ENCODE data around the gene EPHB2.

EPHB2 gene

DNA sequence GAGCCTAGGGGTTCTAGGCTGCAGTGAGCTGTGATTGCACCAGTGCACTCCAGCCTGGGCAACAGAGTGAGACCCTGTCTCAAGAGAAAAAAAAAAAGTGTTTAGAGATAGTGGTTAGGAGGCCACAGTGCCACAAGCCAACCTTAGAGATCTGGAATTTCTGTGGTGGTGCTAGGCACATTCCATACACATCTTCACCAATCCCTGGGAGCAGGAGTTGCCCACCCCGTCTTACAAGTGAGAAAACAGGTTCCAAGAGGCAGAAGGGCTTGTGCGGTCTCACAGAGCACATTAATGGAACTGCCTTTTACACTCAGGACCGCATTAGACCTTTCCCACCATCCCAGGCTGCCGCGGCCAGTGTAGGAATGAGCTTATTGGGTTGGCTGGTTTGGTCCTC, 93.2 kb downstream of the EPHB2 start:
- DNase-seq (ENCODE audit: low read depth), result peak; percentile 61

DNA sequence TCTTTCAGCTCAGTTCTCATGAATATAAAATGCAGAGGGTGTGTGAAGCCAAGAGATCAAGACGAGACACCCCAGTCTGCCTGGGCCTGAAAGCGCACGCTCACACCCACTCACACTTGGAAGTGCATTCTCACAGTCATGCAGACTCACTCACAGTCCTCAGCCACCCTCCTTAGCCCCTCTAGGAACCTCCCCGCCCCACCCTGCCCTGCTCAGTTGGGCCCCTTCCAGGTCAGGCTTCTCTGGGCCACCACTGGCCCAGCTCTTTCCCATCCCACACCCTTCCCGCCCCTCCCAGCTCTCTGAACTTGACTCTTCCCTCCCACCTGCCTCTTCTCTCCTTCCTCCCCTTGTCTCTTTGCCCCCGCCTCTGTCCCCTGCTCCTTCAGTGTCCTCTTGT, 93.8 kb downstream of the EPHB2 start:
- no peak for DNase-seq (ENCODE audit: low read depth)

DNA sequence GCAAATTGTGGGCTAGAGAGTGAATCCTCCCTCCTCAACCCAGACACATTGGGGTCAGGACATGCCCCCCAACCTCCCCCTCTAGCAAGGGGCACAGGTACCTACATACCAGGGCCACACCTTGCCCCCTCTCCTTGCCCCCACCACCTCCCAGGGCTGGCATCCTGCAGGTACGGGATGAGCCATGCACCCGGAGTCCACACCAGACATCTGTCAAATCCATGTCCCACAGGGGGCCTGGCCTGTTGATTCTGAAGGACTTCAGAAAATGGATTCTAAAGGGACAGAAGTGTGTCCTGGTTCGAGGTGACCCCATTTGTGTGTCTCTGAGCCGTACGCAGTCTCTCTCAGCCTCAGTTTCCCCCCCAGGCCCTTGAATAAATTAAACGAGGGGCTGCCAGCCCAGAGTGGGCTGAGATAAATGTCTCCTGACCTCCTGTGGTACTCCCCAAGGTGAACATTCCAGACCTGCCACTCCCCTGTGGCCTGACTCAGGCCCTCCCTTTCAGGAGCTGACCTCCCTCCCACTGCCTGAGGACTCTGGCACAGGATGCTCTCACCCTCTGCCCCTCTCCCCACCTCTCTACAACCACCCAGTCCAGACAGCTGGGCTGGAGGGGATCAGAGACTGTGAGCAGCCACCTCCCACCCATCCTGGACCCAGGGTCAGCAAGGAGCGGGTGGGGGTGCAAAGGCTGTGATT, 94.5 kb downstream of the EPHB2 start:
- no peak for DNase-seq (ENCODE audit: low read depth)

GRCh38 chr1:22805672-22806038, 95.0 kb downstream of the EPHB2 start:
- no peak for DNase-seq (ENCODE audit: low read depth)

GRCh38 chr1:22806584-22806983, 95.9 kb downstream of the EPHB2 start:
- no peak for DNase-seq (ENCODE audit: low read depth)

GRCh38 chr1:22807340-22807739, 96.7 kb downstream of the EPHB2 start:
- DNase-seq (ENCODE audit: low read depth), result no peak

GRCh38 chr1:22808186-22808675, 97.6 kb downstream of the EPHB2 start:
- DNase-seq (ENCODE audit: low read depth), result no peak

DNA sequence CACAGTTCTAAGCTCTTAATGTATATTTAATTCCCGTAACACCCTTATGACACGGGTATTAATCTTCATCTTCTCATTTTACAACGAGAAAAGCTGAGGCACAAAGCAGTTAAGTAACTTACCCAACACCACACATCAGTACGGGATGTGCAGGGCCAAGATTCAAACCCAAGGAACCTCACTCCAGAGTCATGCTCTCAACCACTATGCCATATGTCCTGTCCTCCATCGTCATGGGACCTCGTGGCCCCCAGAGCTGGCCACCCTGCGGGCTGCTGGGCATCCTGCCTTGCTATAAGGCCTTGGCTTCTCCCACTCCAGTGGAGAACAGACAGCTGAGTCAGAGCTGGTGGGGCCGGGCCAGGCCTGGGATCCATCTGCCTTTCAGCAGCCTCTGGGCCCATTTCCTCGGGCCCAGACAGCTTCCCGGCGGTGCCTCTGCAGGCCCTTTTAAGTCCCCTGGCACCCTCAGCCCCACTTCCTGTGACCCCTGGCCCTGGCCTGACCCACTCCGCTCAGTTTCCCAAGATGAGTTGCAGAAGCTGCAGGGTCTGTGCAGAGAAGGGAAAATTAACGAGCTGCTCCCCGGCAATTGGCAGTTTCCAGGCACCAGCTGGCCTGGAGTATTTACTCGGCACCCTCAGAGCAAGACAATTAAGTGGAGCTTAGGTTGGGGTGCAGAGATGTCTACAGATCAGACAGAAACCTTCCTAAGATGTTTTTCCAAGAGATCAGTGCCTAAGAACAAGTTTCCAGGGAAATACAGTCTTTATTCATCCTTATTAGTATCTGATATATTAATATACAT, 98.2 kb downstream of the EPHB2 start:
- DNase-seq (ENCODE audit: low read depth), result peak; percentile 94

GRCh38 chr1:22809783-22810182, 99.1 kb downstream of the EPHB2 start:
- no peak for DNase-seq (ENCODE audit: low read depth)

GRCh38 chr1:22810378-22810777, 99.7 kb downstream of the EPHB2 start:
- no peak for DNase-seq (ENCODE audit: low read depth)

DNA sequence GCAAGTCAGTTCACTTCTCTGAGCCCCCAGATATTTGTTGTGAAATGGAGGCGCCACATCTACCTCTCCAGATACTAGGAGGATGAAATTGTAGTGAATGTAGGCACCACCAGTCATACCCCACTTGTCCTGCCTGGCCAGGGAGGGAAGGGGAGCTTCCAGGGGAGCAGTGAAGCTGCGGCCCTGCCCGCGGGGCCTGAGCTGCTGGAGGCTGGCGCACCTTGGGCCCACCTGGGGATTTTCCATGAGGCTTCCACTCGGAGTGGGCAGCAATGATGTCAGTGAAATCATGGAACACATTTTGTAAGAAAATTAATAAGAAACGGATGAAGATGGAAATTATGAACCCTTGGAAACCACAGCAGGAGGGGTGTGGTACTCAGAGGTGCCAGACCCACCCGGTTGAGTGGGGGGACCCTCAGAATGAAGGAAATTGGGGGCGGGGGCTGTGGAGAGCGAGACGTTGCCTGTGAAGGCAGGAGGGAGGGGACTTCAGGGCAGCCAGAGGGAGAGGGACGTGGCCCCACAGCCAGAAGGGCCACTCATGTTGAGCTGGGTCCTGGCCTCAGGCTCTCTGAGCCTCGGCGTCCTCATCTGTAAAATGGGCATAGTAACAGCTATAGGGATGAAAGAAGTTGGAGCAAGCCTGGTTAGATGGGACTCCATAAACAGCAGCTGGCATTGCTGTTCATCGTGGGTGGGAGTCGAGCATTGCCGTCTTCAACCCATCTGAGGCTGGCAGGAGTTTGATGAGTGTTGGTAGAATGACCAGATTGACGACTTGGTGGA, 101.6 kb downstream of the EPHB2 start:
- no peak for DNase-seq (ENCODE audit: low read depth)

DNA sequence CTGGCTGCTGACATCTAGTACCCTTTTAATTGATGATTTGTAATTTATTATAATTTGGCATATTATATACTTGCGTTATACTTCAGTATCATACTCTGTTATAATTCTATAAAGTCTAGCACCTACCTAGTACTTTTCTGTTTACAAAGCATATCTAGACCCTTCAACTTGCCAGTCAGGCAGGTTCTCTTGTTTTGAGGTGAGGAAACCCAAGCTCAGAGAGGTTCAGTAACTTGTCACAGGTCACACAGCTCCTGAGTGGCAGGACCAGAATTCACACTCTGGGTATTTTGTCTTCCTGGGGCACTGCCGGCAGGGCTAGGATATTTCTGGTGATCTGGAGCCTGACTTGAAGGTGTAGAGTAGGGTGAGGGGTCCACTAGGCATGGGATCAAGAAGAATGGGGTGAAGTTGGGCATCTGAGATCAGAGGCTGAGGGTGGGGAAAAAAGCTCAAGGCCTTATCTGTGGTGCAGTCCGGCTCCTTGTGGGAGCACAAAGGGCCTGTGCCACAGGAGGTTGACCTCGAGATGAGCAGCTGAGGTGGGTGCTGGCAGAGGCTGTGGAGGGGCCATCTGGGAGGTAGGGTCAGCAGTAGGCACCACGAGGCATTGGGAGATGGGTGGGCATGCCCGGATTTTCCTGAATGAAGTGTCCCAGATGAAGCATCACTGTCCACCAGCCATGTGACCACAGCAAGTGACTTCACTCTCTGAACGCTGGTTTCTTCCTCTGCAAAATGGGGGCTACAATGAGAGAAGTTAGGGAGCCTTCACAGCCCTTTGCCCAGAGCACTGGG, 102.6 kb downstream of the EPHB2 start:
- DNase-seq (ENCODE audit: low read depth), result no peak

- DNase-seq (ENCODE audit: low read depth), result no peak
Measured at GRCh38 chr1:22814176-22815042, 103.8 kb downstream of the EPHB2 start.

GRCh38 chr1:22815043-22815365, 104.4 kb downstream of the EPHB2 start:
- DNase-seq (ENCODE audit: low read depth), result no peak

DNA sequence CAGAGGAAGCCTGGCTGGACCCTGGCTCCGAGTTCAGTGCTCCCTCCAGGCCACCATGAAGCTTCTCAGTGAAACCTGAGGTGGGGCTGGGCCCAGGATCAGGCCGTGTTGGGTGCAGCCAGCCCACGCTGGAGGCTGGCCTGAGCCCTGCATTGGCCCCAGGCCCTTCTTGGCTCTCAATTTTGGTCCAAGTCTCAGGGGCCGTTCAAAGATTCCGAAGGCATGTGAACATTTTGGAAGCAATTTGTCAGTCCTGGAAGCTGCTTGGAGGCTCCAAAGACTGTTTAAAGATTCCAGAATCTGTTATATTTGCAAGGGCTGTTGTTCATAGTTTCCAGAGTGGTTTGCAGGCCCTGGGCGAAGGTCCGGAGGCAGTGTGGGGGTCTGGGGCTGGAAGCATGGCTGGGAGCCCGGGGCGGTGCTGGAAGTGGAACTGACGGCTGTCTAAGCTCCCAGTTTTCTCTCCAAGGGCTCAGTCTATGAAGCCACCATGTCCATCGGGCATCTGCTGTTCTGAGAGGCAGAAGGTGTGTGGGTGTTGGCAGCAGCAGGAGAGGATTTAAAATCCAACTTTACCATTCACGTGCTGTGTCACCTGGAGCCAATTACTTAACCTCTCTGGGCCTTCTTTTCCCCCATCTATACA, 104.9 kb downstream of the EPHB2 start:
- DNase-seq (ENCODE audit: low read depth), result no peak

DNA sequence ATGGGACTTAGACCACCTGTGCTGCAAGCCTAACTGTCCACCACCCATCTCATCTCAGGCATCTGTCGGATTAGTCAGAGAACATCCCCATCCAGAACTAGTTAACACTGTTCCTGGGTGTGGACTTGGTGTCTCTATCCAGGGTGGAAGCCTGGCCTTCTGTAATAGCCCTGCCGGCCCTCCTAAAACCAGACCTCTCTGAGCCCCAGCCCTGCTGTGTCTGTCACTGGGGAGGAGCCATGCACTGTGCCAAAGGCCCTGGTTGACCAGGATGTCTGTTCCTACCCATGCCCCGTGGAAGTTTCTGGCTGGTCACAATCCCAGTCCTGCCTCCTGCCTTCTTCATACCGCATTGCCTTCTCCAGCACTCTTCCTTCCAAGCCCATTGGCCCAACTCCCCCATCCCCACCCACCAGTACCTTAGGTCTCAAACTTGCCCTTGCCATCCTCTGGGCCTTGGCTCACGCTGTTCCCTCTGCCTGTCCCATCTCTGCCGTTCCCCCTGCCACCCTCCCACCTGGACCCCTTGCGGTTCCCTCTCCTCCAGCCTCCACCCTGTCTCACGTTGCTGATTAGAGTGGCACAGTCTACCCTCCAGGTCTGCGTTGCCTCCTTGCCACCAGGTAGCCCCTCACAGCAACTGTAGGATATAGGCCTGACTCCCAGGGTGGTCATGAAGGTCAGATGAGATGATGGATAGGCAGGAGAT, 105.6 kb downstream of the EPHB2 start:
- no peak for DNase-seq (ENCODE audit: low read depth)

- DNase-seq (ENCODE audit: low read depth), result no peak
Measured at GRCh38 chr1:22816803-22817202, 106.2 kb downstream of the EPHB2 start.

- DNase-seq (ENCODE audit: low read depth), result no peak
Measured at GRCh38 chr1:22817462-22817861, 106.8 kb downstream of the EPHB2 start.

GRCh38 chr1:22818061-22818770, 107.6 kb downstream of the EPHB2 start:
- no peak for DNase-seq (ENCODE audit: low read depth)
